Measurements from ENCODE around the gene RBM12. TPM values are rescaled to one million over a fixed set of nuclear protein-coding genes. Genes with fewer than 3 reads are reported as not detected.
A peak's percentile ranks its signal among the peaks of the same experiment; 100 is the strongest.

RBM12 gene
- total and polyA plus RNA-seq, 2 donors (not counting 3 experiments of a cell fraction or from before 2014, with no cell fraction given) = 98.0 to 121 TPM

DNA sequence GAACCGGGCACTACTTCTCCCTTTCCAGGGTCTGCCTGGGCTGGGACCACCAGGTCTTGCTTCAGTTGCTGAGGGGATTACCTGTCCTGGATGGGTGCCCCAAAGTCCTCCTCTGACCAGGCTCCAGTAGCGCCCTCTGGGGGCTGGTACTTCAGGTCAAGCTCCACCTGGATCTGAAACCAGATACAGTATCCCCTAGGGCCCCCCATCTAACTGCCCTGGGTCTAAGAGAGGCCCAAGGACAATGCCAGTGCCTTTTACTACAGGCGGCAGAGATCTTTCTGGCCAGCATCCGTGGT lies 60.3 kb downstream of the RBM12 start:
- DNase-seq (ENCODE audit: low read depth, low spot score) = peak; percentile 23
- CTCF ChIA-PET = interaction anchor here (0.9 to 2.0 kb wide), 13 partner anchors 8 to 141 kb away, joined by 3 to 12 read pairs (median 3); partner anchors contain the start of gene SPAG4

More for the DNA sequence above, 60.3 kb downstream of the RBM12 start:
- H3K9ac ChIP-seq (replicated peaks; ENCODE audit: extremely low read depth, insufficient read depth, low read length) = no peak overlapping the region
- POLR2A ChIA-PET = no interaction called here
- dilution Hi-C loops (cut with MboI; ENCODE audit: extremely low pct_ligation_motif_present, low sequenced_read_pairs) = no loop called here
- no peak overlapping the region for H2AFZ ChIP-seq (ENCODE audit: low read depth, low read length)
- TF ChIP-seq, protein P1, sequence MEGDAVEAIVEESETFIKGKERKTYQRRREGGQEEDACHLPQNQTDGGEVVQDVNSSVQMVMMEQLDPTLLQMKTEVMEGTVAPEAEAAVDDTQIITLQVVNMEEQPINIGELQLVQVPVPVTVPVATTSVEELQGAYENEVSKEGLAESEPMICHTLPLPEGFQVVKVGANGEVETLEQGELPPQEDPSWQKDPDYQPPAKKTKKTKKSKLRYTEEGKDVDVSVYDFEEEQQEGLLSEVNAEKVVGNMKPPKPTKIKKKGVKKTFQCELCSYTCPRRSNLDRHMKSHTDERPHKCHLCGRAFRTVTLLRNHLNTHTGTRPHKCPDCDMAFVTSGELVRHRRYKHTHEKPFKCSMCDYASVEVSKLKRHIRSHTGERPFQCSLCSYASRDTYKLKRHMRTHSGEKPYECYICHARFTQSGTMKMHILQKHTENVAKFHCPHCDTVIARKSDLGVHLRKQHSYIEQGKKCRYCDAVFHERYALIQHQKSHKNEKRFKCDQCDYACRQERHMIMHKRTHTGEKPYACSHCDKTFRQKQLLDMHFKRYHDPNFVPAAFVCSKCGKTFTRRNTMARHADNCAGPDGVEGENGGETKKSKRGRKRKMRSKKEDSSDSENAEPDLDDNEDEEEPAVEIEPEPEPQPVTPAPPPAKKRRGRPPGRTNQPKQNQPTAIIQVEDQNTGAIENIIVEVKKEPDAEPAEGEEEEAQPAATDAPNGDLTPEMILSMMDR (IDR thresholded peaks at IDR 0.05; ENCODE audit: extremely low read depth in 1 of 2, insufficient read depth in 1 of 2, low read depth in 1 of 2, low read length in 2 of 2) = peak; percentile 39 to 45
- TF ChIP-seq, protein P2, sequence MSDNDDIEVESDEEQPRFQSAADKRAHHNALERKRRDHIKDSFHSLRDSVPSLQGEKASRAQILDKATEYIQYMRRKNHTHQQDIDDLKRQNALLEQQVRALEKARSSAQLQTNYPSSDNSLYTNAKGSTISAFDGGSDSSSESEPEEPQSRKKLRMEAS (IDR thresholded peaks at IDR 0.05; ENCODE audit: insufficient read depth, insufficient read length) = no peak
- peaks cover 8% of the 10 kb centered on the region for H3K4me1 ChIP-seq (ENCODE audit: control insufficient read depth, extremely low read depth, insufficient read depth, low read length)
- H3K9me1 ChIP-seq (replicated peaks; ENCODE audit: control insufficient read depth, extremely low read depth, insufficient read depth, low read length) = no peaks in the 10 kb centered on the region
- H3K27ac ChIP-seq (ENCODE audit: insufficient read depth, low read depth, low read length) = no peak overlapping the region
- no peaks in the 10 kb centered on the region for H3K79me2 ChIP-seq (ENCODE audit: control insufficient read depth, insufficient read depth, low read length)
- H3K9me3 ChIP-seq (replicated peaks; ENCODE audit: control insufficient read depth, insufficient read depth, low read length) = no peaks in the 10 kb centered on the region
- intact Hi-C loops (cut with micrococcal nuclease) = loop anchor here (5.0 kb wide), 2 partner anchors 93 to 142 kb away; partner anchors contain the start of genes NFS1 and ROMO1
- H4K20me1 ChIP-seq (replicated peaks; ENCODE audit: control insufficient read depth, extremely low read depth, insufficient read depth, low read length) = no peaks in the 10 kb centered on the region
- no peak for FAIRE-seq
- H3K36me3 ChIP-seq (ENCODE audit: control insufficient read depth in 2 of 2, extremely low read depth in 1 of 2, insufficient read depth in 2 of 2, low read length in 2 of 2) = no peaks in the 10 kb centered on the region
- no peak overlapping the region for H3K4me2 ChIP-seq (ENCODE audit: insufficient read depth, low read length)
- no TSS peak for BruUV-seq (replicated peaks)
- H3K27me3 ChIP-seq (ENCODE audit: control insufficient read depth in 2 of 2, insufficient read depth in 2 of 2, low read length in 2 of 2) = peaks cover 9 to 13% of the 10 kb centered on the region in 2 experiments
- H3K4me3 ChIP-seq (replicated peaks in 1 of 3; ENCODE audit: insufficient read depth in 1 of 3, low read depth in 1 of 3, low read length in 3 of 3) = no peak overlapping the region

Data from endothelial cell of umbilical vein (primary cell).